H9 (cell line): ENCODE measurements around the gene MED29. TPM values are rescaled to one million over a fixed set of nuclear protein-coding genes. Genes with fewer than 3 reads are reported as not detected.

Experiments
- DNase-seq: peaks from one replicate; pipeline ENCODE4 v3.0.0-alpha.2; 2017
- H2AFZ ChIP-seq: one replicate; pipeline ENCODE4 v1.6.1; 2013; ENCODE audit warnings: mild to moderate bottlenecking, low read length, control low read depth, moderate library complexity
- H2AK5ac ChIP-seq: 2 replicates; pipeline ENCODE4 v1.6.1; 2013; ENCODE audit warnings: low read length, control low read depth, mixed read lengths; ENCODE audit not compliant: insufficient read length
- H2BK120ac ChIP-seq: one replicate; pipeline ENCODE4 v1.6.1; 2013; ENCODE audit warnings: low read depth, mild to moderate bottlenecking, low read length, control low read depth, inconsistent platforms; ENCODE audit not compliant: poor library complexity, severe bottlenecking
- H2BK12ac ChIP-seq: 2 replicates; pipeline ENCODE4 v1.6.1; 2013; ENCODE audit warnings: low read length, control low read depth, mixed read lengths, low read depth; ENCODE audit not compliant: insufficient read length
- H2BK15ac ChIP-seq: 2 replicates; pipeline ENCODE4 v1.6.1; 2013; ENCODE audit warnings: low read depth, low read length, control low read depth
- H2BK20ac ChIP-seq: one replicate; pipeline ENCODE4 v1.6.1; 2013; ENCODE audit warnings: low read depth, mild to moderate bottlenecking, low read length, control low read depth, inconsistent platforms; ENCODE audit not compliant: poor library complexity, severe bottlenecking
- H2BK5ac ChIP-seq: 2 replicates; pipeline ENCODE4 v1.6.1; 2013; ENCODE audit warnings: low read length, control low read depth, mixed read lengths; ENCODE audit not compliant: insufficient read length
- H3K14ac ChIP-seq: 2 replicates; pipeline ENCODE4 v1.6.1; 2013; ENCODE audit warnings: low read length, control low read depth; ENCODE audit not compliant: insufficient read depth
- H3K18ac ChIP-seq: 2 replicates; pipeline ENCODE4 v1.6.1; 2013; ENCODE audit warnings: low read depth, mild to moderate bottlenecking, mixed read lengths, low read length, control low read depth; ENCODE audit not compliant: insufficient read length
- H3K23ac ChIP-seq: 2 replicates; pipeline ENCODE4 v1.6.1; 2013; ENCODE audit warnings: low read length, control low read depth, mixed read lengths, low read depth; ENCODE audit not compliant: insufficient read length
- H3K23me2 ChIP-seq: 2 replicates; pipeline ENCODE4 v1.6.1; 2013; ENCODE audit warnings: low read depth, mild to moderate bottlenecking, mixed read lengths, low read length, control low read depth; ENCODE audit not compliant: insufficient read length, poor library complexity, severe bottlenecking
- H3K27ac ChIP-seq: 2 replicates; pipeline ENCODE4 v1.5.1; 2013; ENCODE audit warnings: low read length, control low read depth, mixed read lengths, low read depth; ENCODE audit not compliant: insufficient read length
- H3K27me3 ChIP-seq: 2 replicates; pipeline ENCODE4 v1.6.1; 2013; ENCODE audit warnings: low read length, control low read depth, inconsistent platforms; ENCODE audit not compliant: insufficient read depth
- H3K4ac ChIP-seq: 2 replicates; pipeline ENCODE4 v1.6.1; 2013; ENCODE audit warnings: low read depth, mild to moderate bottlenecking, control low read depth, inconsistent platforms, low read length, moderate library complexity
- H3K4me1 ChIP-seq: 2 replicates; pipeline ENCODE4 v1.6.1; 2013; ENCODE audit warnings: low read length, control low read depth, inconsistent platforms; ENCODE audit not compliant: insufficient read depth
- H3K4me2 ChIP-seq: 2 replicates; pipeline ENCODE4 v1.6.1; 2013; ENCODE audit warnings: low read length, control low read depth, mixed read lengths; ENCODE audit not compliant: insufficient read length, insufficient read depth
- H3K56ac ChIP-seq: 2 replicates; pipeline ENCODE4 v1.6.1; 2013; ENCODE audit warnings: low read depth, mild to moderate bottlenecking, mixed read lengths, low read length, control low read depth; ENCODE audit not compliant: insufficient read length
- H3K79me1 ChIP-seq: 2 replicates; pipeline ENCODE4 v1.6.1; 2013; ENCODE audit warnings: low read depth, mild to moderate bottlenecking, moderate library complexity, low read length, control low read depth, inconsistent platforms; ENCODE audit not compliant: insufficient read depth, poor library complexity, severe bottlenecking
- H3K79me2 ChIP-seq: 2 replicates; pipeline ENCODE4 v1.6.1; 2013; ENCODE audit warnings: low read length, control low read depth, inconsistent platforms; ENCODE audit not compliant: insufficient read depth
- H3K9ac ChIP-seq: 2 replicates; pipeline ENCODE4 v1.6.1; 2013; ENCODE audit warnings: low read length, control low read depth, mixed read lengths; ENCODE audit not compliant: insufficient read length; ENCODE audit errors: extremely low read depth
- H3K9me3 ChIP-seq: one replicate; pipeline ENCODE4 v1.6.1; 2013; ENCODE audit warnings: low read depth, low read length, inconsistent platforms; ENCODE audit not compliant: control insufficient read depth
- H3T11ph ChIP-seq: one replicate; pipeline ENCODE4 v1.6.1; 2013; ENCODE audit warnings: mild to moderate bottlenecking, low read length, control low read depth, inconsistent platforms
- H4K20me1 ChIP-seq: one replicate; pipeline ENCODE4 v1.6.1; 2013; ENCODE audit not compliant: control insufficient read depth, insufficient read length, insufficient read depth
- H4K5ac ChIP-seq: 2 replicates; pipeline ENCODE4 v1.6.1; 2013; ENCODE audit warnings: low read depth, mild to moderate bottlenecking, mixed read lengths, low read length, control low read depth; ENCODE audit not compliant: insufficient read length
- H4K8ac ChIP-seq: replicated peaks from 2 replicates; pipeline ENCODE4 v1.6.1; 2013; ENCODE audit warnings: low read length, control low read depth, mixed read lengths, low read depth; ENCODE audit not compliant: insufficient read length
- H4K91ac ChIP-seq: 2 replicates; pipeline ENCODE4 v1.6.1; 2013; ENCODE audit warnings: low read depth, mild to moderate bottlenecking, moderate library complexity, mixed read lengths, low read length, control low read depth; ENCODE audit not compliant: insufficient read length
- H3K27ac Mint-ChIP-seq, 3 experiments: 2 replicates in 2 of 3; 3 replicates in 1 of 3; pipeline ENCODE4 v1.8.0; 2020 to 2021; ENCODE audit warnings: mixed read lengths in 3 of 3, mild to moderate bottlenecking in 1 of 3, moderate library complexity in 1 of 3
- H3K27me3 Mint-ChIP-seq: 2 replicates; pipeline ENCODE4 v1.8.0; 2021; ENCODE audit warnings: low read depth, mild to moderate bottlenecking, moderate library complexity, mixed read lengths
- H3K36me3 Mint-ChIP-seq, 3 experiments: 2 replicates in 2 of 3; 3 replicates in 1 of 3; pipeline ENCODE4 v1.8.0; 2020 to 2021; ENCODE audit warnings: low read depth in 3 of 3, mixed read lengths in 3 of 3; ENCODE audit not compliant: insufficient read depth in 1 of 3
- H3K4me1 Mint-ChIP-seq, 2 experiments: 2 replicates each; pipeline ENCODE4 v1.8.0; 2020; ENCODE audit warnings: mixed read lengths in 2 of 2
- H3K4me3 Mint-ChIP-seq, 2 experiments: 2 replicates in 1 of 2; 3 replicates in 1 of 2; pipeline ENCODE4 v1.8.0; 2020 to 2021; ENCODE audit warnings: mild to moderate bottlenecking in 2 of 2, mixed read lengths in 2 of 2, moderate library complexity in 1 of 2
- H3K9me3 Mint-ChIP-seq, 2 experiments: 2 replicates in 1 of 2; 3 replicates in 1 of 2; pipeline ENCODE4 v1.8.0; 2020; ENCODE audit warnings: mild to moderate bottlenecking in 2 of 2, mixed read lengths in 2 of 2, moderate library complexity in 1 of 2
- WGBS: extraction: QIAGEN DNeasy Blood & Tissue Kit; methylation state at CpG from one replicate; pipeline ENCODE4 v1.1.7; 2013; ENCODE audit warnings: missing lambda C conversion rate, low lambda C conversion rate, mixed read lengths; ENCODE audit not compliant: insufficient read length; ENCODE audit errors: extremely low coverage; 5-methylcytosine and 5-hydroxymethylcytosine counted together
- total RNA-seq: library from RNA; stranded (reverse); gene quantifications from 2 replicates; pipeline ENCODE4 v1.2.1, GENCODE V29; 2021
- TF ChIP-seq, protein P1 (sequence below): fragments of 200-600 bp; sonication (generic); conservative IDR thresholded peaks from 3 replicates; pipeline ENCODE4 v1.8.0; 2021; ENCODE audit warnings: antibody characterized with exemption, mild to moderate bottlenecking

MED29 gene
- total RNA-seq, 1 experiment from 2014 or later = 48.3 TPM

DNA sequence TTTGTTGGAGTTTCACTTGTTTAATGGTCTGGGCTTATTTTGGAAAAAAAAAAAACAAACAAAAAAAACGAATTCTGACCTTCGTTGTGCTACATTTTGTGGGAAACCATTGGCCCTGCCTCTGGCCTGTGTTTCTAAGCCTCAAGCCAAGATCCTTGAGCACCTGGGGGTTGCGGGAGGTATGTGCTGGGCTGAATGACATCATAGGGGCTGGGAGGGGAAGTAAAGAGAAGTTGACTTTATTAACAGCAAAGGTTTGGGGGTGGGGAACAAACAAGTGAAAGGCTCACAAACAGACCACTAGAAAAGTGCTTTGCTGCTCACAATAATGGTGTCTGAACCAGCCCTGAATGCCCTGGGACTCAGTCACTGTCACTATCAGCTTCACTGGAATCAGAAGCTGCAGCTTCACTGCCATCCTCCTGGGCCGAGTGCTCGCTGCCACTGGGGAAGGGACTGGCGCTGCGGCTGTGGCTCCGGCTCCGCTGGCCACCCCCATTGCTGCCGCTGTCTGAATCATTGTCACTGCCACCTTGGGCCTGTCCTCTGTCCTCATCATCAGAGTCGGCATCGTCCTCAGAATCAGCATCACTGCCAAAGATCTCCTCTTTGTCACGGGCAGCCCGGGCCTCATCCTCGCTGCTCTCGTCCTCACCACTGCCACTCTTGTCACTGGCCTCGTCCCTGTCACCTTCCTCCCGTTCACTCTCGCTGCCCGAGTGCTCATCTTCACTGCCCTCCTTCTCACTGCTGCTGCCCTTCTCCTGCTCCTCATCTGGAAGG is 5.4 kb upstream of the MED29 start:
- no CpG with 5 or more reads among the region's 20 CpGs for WGBS
- H3K79me1 ChIP-seq = no peaks in the 10 kb centered on the region
- no peak overlapping the region for H3K9ac ChIP-seq
- H2AFZ ChIP-seq = no peak overlapping the region
- DNase-seq = no peak
- TF ChIP-seq, protein P1, sequence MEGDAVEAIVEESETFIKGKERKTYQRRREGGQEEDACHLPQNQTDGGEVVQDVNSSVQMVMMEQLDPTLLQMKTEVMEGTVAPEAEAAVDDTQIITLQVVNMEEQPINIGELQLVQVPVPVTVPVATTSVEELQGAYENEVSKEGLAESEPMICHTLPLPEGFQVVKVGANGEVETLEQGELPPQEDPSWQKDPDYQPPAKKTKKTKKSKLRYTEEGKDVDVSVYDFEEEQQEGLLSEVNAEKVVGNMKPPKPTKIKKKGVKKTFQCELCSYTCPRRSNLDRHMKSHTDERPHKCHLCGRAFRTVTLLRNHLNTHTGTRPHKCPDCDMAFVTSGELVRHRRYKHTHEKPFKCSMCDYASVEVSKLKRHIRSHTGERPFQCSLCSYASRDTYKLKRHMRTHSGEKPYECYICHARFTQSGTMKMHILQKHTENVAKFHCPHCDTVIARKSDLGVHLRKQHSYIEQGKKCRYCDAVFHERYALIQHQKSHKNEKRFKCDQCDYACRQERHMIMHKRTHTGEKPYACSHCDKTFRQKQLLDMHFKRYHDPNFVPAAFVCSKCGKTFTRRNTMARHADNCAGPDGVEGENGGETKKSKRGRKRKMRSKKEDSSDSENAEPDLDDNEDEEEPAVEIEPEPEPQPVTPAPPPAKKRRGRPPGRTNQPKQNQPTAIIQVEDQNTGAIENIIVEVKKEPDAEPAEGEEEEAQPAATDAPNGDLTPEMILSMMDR = no peak
- Mint-ChIP-seq H3K4me1 (peaks cover 7 to 10% of the 10 kb centered on the region in 2 experiments; a peak in 3 of 4 replicates), H3K27me3 (no peaks in the 10 kb centered on the region), H3K27ac (peak overlapping the region in 2 of 3 experiments; percentile 44 to 64; a peak in 5 of 7 replicates), H3K9me3 (no peaks in the 10 kb centered on the region), H3K4me3 (peak overlapping the region in 1 of 2 experiments; percentile 16; a peak in 2 of 5 replicates), H3K36me3 (peaks cover 49 to 84% (median 82%) of the 10 kb centered on the region in 3 experiments)
- no peak overlapping the region for H4K91ac ChIP-seq
- no peak overlapping the region for H3K4ac ChIP-seq
- H3K23ac ChIP-seq = no peak overlapping the region
- H3K4me1 ChIP-seq = no peaks in the 10 kb centered on the region
- H4K8ac ChIP-seq = no peak overlapping the region
- H2BK20ac ChIP-seq = no peak overlapping the region
- no peaks in the 10 kb centered on the region for H3K79me2 ChIP-seq
- no peak overlapping the region for H2BK12ac ChIP-seq
- no peak overlapping the region for H3K56ac ChIP-seq
- no peak overlapping the region for H3T11ph ChIP-seq
- H3K18ac ChIP-seq = no peak overlapping the region
- no peak overlapping the region for H2BK120ac ChIP-seq
- H4K5ac ChIP-seq = no peak overlapping the region
- no peak overlapping the region for H2BK15ac ChIP-seq
- no peaks in the 10 kb centered on the region for H4K20me1 ChIP-seq
- no peaks in the 10 kb centered on the region for H3K23me2 ChIP-seq
- H2AK5ac ChIP-seq = no peak overlapping the region
- no peak overlapping the region for H3K14ac ChIP-seq
- no peak overlapping the region for H3K27ac ChIP-seq
- no peaks in the 10 kb centered on the region for H3K27me3 ChIP-seq
- no peak overlapping the region for H2BK5ac ChIP-seq
- no peak overlapping the region for H3K4me2 ChIP-seq
- no peaks in the 10 kb centered on the region for H3K9me3 ChIP-seq
